Activated CD4-positive, CD25-positive, alpha-beta regulatory T cell treated with anti-CD3 and anti-CD28 coated beads, Interleukin-2, amount 50 U/mL, for 24 hours (primary cell): ENCODE data around the gene EPDR1.

Experiments used
- ATAC-seq, 2 donors: fragments of 150-1000 bp; cut with Tn5 transposase; one replicate each; pipeline ENCODE4 v1.10.0; 2021; ENCODE audit warnings: mild to moderate bottlenecking in 1 of 2, moderate library complexity in 1 of 2

Gene EPDR1

GRCh38 chr7:37982423-37982822 lies 62.0 kb downstream of the EPDR1 start:
- ATAC-seq = no peak

GRCh38 chr7:37984750-37985390 lies 64.4 kb downstream of the EPDR1 start:
- no peak for ATAC-seq

- no peak for ATAC-seq
These were observed 66.5 kb downstream of the EPDR1 start for GRCh38 chr7:37986908-37987330.

GRCh38 chr7:37987732-37988131 lies 67.3 kb downstream of the EPDR1 start:
- no peak for ATAC-seq

GRCh38 chr7:37988721-37989650 lies 68.5 kb downstream of the EPDR1 start:
- ATAC-seq = no peak

GRCh38 chr7:37990337-37990736 lies 69.9 kb downstream of the EPDR1 start:
- no peak for ATAC-seq

GRCh38 chr7:37993060-37993501 lies 72.6 kb downstream of the EPDR1 start:
- no peak for ATAC-seq

- no peak for ATAC-seq
These were observed 79.2 kb downstream of the EPDR1 start for GRCh38 chr7:37999673-38000072.

GRCh38 chr7:38000272-38000671 lies 79.8 kb downstream of the EPDR1 start:
- no peak for ATAC-seq
